ENCODE measurements around the gene PPIP5K2.
A peak's percentile ranks its signal among the peaks of the same experiment; 100 is the strongest.

DNA sequence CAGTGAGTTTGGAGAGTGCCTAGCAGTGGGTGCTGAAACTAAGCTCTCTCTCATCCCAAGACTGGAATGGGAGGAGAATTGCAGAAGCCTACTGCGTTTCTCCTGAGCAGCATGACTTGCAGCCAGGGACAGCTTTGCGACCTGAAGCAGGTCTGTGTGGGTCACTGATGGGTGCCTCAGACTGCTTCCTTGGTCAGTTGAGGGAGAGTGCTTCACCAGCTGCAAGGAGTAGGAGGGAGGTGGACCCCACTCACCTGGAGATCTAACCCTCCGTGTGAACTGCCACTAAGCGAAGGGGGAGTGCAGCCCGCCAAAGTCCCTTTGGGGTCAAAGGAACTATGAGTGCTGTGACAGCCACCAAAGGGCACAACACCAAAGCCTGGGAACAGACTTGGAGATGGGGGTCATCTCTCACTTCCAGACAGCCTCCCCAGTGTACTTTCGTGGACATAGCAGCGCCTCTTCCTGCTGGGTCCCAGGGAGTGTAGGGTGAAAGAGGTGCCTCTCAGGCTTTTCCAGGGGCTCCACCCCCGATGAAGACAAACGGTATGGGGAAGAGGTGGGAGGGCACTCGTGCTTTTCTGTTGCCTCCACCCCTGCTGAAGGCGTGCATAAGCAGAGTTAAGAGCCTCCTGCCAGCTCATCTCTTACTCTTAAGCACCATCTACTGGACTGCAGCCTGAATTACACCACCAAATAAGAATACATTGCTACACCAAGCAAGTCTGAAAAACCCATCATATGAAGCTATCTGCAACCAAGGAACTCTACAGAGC lies 104.2 kb downstream of the PPIP5K2 start:
- TF ChIP-seq CTCF (conservative IDR thresholded peaks at IDR 0.05) = peak; percentile 83
- TF ChIP-seq ZFX (IDR thresholded peaks at IDR 0.05) = no peak

Data from C4-2B (cell line).